ENCODE results near the gene FAR2. TPM values are rescaled to one million over a fixed set of nuclear protein-coding genes. Genes with fewer than 3 reads are reported as not detected.

FAR2 gene
- total RNA-seq, 2 donors from 2014 or later: 42.5 to 96.7 TPM

DNA sequence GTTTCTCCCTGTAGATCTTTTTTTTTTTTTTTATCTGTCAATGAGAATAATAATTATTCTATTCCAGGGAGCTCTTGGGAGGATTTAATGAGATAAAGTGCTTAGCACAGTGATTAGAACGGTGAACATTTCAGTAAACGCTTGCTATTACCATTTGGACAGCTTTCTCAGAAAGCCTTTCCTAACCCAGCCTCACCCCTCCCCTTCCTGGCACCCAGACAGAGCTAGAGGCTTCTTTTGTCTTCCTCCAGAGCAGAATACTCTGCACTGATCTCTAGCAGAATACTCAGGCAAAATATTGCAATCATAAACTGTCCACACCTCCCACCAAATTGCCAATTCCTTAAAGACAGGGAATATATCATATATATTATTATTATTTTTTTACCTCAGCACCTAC, 165.3 kb downstream of the FAR2 start:
- TF ChIP-seq, protein P1, sequence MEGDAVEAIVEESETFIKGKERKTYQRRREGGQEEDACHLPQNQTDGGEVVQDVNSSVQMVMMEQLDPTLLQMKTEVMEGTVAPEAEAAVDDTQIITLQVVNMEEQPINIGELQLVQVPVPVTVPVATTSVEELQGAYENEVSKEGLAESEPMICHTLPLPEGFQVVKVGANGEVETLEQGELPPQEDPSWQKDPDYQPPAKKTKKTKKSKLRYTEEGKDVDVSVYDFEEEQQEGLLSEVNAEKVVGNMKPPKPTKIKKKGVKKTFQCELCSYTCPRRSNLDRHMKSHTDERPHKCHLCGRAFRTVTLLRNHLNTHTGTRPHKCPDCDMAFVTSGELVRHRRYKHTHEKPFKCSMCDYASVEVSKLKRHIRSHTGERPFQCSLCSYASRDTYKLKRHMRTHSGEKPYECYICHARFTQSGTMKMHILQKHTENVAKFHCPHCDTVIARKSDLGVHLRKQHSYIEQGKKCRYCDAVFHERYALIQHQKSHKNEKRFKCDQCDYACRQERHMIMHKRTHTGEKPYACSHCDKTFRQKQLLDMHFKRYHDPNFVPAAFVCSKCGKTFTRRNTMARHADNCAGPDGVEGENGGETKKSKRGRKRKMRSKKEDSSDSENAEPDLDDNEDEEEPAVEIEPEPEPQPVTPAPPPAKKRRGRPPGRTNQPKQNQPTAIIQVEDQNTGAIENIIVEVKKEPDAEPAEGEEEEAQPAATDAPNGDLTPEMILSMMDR (conservative IDR thresholded peaks at IDR 0.05): no peak
- peaks cover 29% of the 10 kb centered on the region for H3K36me3 Mint-ChIP-seq (ENCODE audit: low read depth)
- no peaks in the 10 kb centered on the region for H3K27me3 Mint-ChIP-seq (ENCODE audit: insufficient read depth)
- DNase-seq: no peak
- Histone ChIP-seq H3K4me3 (ENCODE audit: low read length) (no peak overlapping the region), H3K27ac (ENCODE audit: low read depth, low read length) (no peak overlapping the region), H3K9ac (ENCODE audit: extremely low read depth, low read length, poor library complexity, severe bottlenecking) (no peak overlapping the region), H3K9me3 (ENCODE audit: control insufficient read depth, low read length) (no peaks in the 10 kb centered on the region), H3K27me3 (ENCODE audit: control insufficient read depth, insufficient read depth, low read length, poor library complexity, severe bottlenecking) (no peaks in the 10 kb centered on the region), H3K4me1 (ENCODE audit: control insufficient read depth, insufficient read depth, low read length) (peaks cover 4% of the 10 kb centered on the region), H3K36me3 (ENCODE audit: control insufficient read depth, insufficient read depth, low read length) (no peaks in the 10 kb centered on the region)
- H3K27ac Mint-ChIP-seq: no peak overlapping the region
- peaks cover 31% of the 10 kb centered on the region for H3K4me1 Mint-ChIP-seq
- no peaks in the 10 kb centered on the region for H3K9me3 Mint-ChIP-seq
- H3K4me3 Mint-ChIP-seq: no peak overlapping the region
- WGBS, 2 experiments (ENCODE audit: insufficient coverage in 1 of 2, insufficient read length in 1 of 2): 82% methylated on average over 2 of the region's 2 CpGs; no CpG with 5 or more reads in 1 of the 2 experiments

DNA sequence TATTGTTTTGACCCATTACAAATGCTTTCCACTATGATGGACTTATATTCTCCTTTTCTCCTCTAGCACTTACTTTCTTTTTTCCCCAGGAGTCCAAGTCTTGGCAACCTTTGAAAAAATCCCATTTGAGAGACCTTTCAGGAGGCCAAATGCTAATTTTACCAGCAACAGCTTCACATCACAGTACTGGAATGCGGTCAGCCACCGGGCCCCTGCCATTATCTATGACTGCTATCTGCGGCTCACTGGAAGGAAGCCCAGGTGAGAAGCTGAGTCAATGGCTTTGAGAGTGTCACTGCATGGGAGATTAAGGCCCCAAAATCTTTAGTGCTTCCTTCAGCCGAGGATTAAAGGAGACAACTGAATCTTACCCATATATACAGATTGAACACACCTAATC, 167.7 kb downstream of the FAR2 start:
- Histone ChIP-seq H3K4me3 (ENCODE audit: low read length) (peak overlapping the region; percentile 11), H3K9me3 (ENCODE audit: control insufficient read depth, low read length) (peaks cover 4% of the 10 kb centered on the region), H3K9ac (ENCODE audit: extremely low read depth, low read length, poor library complexity, severe bottlenecking) (no peak overlapping the region), H3K4me1 (ENCODE audit: control insufficient read depth, insufficient read depth, low read length) (peaks cover 4% of the 10 kb centered on the region), H3K27ac (ENCODE audit: low read depth, low read length) (no peak overlapping the region), H3K27me3 (ENCODE audit: control insufficient read depth, insufficient read depth, low read length, poor library complexity, severe bottlenecking) (no peaks in the 10 kb centered on the region), H3K36me3 (ENCODE audit: control insufficient read depth, insufficient read depth, low read length) (peaks cover 8% of the 10 kb centered on the region)
- peak; percentile 93 for DNase-seq
- H3K9me3 Mint-ChIP-seq: peaks cover 10% of the 10 kb centered on the region
- H3K36me3 Mint-ChIP-seq (ENCODE audit: low read depth): peaks cover 38% of the 10 kb centered on the region
- peak overlapping the region; percentile 1 for H3K4me3 Mint-ChIP-seq
- no peaks in the 10 kb centered on the region for H3K27me3 Mint-ChIP-seq (ENCODE audit: insufficient read depth)
- H3K27ac Mint-ChIP-seq: peak overlapping the region; percentile 94
- 19 to 24% methylated on average over 4 of the region's 4 CpGs for WGBS, 2 experiments (ENCODE audit: insufficient coverage in 1 of 2, insufficient read length in 1 of 2)
- H3K4me1 Mint-ChIP-seq: peaks cover 31% of the 10 kb centered on the region
- TF ChIP-seq, protein P1 (conservative IDR thresholded peaks at IDR 0.05): no peak

DNA sequence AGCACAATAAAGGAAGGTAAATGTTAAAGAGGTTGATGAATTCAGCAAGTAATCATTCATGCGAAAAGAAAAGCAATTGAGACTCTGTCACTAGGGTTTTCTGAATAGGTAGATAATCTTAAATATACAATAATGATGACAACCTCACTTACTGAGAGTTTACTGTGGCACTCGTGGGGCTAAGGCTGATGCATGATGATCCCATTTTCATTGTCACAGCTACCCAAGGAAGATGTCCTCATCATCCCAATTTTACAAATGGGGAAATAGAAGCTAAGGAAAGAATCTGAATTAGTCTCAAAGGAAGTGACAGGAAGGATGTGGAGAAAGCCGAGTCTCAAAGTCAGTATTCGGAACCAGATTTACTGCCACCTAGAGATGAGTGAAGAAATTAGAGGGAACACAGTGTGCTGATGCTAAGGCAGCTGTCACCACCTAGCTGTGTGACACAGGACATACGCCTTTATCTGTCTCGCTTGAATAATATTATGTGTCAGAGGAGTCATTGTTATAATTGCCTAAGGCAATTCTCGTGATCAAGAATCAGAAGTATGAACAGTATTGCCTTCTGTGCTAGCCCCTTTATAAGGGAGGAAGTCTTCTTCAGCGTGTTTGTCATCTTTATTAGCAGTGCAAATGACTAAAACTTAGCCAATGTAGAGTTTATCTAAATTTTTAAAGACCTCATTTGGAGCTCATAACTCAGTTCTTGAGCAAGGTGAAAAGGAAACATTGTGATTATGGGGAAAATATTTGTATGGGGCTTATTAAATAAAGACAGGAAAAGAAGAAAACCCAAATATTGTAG, 168.7 kb downstream of the FAR2 start:
- Mint-ChIP-seq H3K27me3 (ENCODE audit: insufficient read depth) (no peaks in the 10 kb centered on the region), H3K9me3 (peaks cover 20% of the 10 kb centered on the region), H3K27ac (peak overlapping the region; percentile 94), H3K4me3 (no peak overlapping the region), H3K36me3 (ENCODE audit: low read depth) (peaks cover 38% of the 10 kb centered on the region), H3K4me1 (peaks cover 31% of the 10 kb centered on the region)
- Histone ChIP-seq H3K9me3 (ENCODE audit: control insufficient read depth, low read length) (peaks cover 14% of the 10 kb centered on the region), H3K36me3 (ENCODE audit: control insufficient read depth, insufficient read depth, low read length) (peaks cover 17% of the 10 kb centered on the region), H3K27me3 (ENCODE audit: control insufficient read depth, insufficient read depth, low read length, poor library complexity, severe bottlenecking) (no peaks in the 10 kb centered on the region), H3K27ac (ENCODE audit: low read depth, low read length) (no peak overlapping the region), H3K4me3 (ENCODE audit: low read length) (no peak overlapping the region), H3K4me1 (ENCODE audit: control insufficient read depth, insufficient read depth, low read length) (peaks cover 4% of the 10 kb centered on the region), H3K9ac (ENCODE audit: extremely low read depth, low read length, poor library complexity, severe bottlenecking) (no peak overlapping the region)
- 61 to 64% methylated on average over 4 to 7 of the region's 8 CpGs for WGBS, 2 experiments (ENCODE audit: insufficient coverage in 1 of 2, insufficient read length in 1 of 2)
- TF ChIP-seq, protein P1 (conservative IDR thresholded peaks at IDR 0.05): peak; percentile 100
- peak; percentile 78 for DNase-seq
